ENCODE measurements around the gene VAPA.

- TF ChIP-seq, protein P1, sequence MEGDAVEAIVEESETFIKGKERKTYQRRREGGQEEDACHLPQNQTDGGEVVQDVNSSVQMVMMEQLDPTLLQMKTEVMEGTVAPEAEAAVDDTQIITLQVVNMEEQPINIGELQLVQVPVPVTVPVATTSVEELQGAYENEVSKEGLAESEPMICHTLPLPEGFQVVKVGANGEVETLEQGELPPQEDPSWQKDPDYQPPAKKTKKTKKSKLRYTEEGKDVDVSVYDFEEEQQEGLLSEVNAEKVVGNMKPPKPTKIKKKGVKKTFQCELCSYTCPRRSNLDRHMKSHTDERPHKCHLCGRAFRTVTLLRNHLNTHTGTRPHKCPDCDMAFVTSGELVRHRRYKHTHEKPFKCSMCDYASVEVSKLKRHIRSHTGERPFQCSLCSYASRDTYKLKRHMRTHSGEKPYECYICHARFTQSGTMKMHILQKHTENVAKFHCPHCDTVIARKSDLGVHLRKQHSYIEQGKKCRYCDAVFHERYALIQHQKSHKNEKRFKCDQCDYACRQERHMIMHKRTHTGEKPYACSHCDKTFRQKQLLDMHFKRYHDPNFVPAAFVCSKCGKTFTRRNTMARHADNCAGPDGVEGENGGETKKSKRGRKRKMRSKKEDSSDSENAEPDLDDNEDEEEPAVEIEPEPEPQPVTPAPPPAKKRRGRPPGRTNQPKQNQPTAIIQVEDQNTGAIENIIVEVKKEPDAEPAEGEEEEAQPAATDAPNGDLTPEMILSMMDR (conservative IDR thresholded peaks at IDR 0.05; ENCODE audit: low read length), result no peak
- TF ChIP-seq EZH2phosphoT487 (IDR thresholded peaks at IDR 0.05; ENCODE audit: borderline replicate concordance, low read depth, low read length), result no peak
These were observed 90.0 kb downstream of the VAPA start for GRCh38 chr18:10003866-10004265.
